ENCODE measurements around the gene CLEC4G.

Gene CLEC4G

GRCh38 chr19:7701049-7701653 lies 30.8 kb downstream of the CLEC4G start:
- DNase-seq (ENCODE audit: low spot score), result no peak
- in situ Hi-C loops (cut with MboI; ENCODE audit: low pct_unique_long_range_greater_than_20kb, low sequenced_read_pairs, unreplicated experiment), result loop anchor here (10.0 kb wide), 1 partner anchor 94 kb away; no protein-coding TSS in a partner anchor
- TF ChIP-seq, protein P1, sequence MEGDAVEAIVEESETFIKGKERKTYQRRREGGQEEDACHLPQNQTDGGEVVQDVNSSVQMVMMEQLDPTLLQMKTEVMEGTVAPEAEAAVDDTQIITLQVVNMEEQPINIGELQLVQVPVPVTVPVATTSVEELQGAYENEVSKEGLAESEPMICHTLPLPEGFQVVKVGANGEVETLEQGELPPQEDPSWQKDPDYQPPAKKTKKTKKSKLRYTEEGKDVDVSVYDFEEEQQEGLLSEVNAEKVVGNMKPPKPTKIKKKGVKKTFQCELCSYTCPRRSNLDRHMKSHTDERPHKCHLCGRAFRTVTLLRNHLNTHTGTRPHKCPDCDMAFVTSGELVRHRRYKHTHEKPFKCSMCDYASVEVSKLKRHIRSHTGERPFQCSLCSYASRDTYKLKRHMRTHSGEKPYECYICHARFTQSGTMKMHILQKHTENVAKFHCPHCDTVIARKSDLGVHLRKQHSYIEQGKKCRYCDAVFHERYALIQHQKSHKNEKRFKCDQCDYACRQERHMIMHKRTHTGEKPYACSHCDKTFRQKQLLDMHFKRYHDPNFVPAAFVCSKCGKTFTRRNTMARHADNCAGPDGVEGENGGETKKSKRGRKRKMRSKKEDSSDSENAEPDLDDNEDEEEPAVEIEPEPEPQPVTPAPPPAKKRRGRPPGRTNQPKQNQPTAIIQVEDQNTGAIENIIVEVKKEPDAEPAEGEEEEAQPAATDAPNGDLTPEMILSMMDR (IDR thresholded peaks at IDR 0.05; ENCODE audit: extremely low read depth, insufficient read depth, missing control alignments), result no peak

DNA sequence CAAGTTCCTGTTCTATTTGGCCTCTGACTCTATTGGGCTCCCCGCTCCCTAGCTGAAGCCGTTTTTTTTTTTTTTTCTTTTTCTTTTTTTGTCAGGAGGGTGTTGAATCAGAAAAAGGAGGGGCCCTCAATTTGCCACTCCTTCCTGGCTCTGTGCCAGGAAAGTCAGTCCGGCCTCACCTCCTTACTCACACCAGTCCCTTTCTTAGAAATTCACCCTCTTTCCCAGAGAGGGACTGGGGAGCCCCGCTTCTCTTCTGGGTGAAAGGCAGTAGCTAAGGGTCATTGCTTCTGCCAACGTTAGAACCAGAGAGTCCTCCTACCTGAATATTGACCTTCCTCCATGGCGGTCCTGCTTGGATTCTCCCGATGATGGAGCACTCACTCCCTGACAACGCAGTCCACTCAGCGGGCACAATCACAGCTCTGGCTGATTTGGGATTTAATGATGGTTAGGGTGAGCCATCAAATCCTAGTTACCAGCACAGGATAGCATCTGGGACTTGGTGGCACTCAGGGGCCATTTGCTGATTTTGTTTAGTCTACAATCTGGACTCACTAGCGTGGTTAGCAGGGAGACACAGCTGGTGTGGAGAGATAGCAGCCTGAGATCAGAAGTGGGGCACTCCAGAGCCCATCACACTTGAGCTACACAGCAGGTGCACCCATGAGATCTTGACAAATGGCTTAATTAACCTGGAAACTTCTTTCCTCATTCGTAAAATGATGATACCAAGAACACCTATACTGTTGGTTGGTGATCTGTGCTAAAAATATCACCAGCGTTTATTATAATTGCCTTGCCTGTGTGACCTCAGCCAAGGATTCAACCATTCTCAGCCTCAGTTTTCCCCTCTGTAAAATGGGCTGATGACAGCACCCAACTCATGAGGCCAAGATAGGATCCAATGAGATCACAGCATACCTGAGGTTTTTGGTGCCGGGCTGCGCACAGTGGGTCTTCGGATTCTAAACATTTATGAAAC lies 32.2 kb downstream of the CLEC4G start:
- TF ChIP-seq, protein P1 (IDR thresholded peaks at IDR 0.05; ENCODE audit: extremely low read depth, insufficient read depth, missing control alignments), result no peak
- in situ Hi-C loops (cut with MboI; ENCODE audit: low pct_unique_long_range_greater_than_20kb, low sequenced_read_pairs, unreplicated experiment), result loop anchor here (10.0 kb wide), 1 partner anchor 95 kb away; no protein-coding TSS in a partner anchor
- no peak for DNase-seq (ENCODE audit: low spot score)

GRCh38 chr19:7699003-7699402 lies 32.9 kb downstream of the CLEC4G start:
- TF ChIP-seq, protein P1 (IDR thresholded peaks at IDR 0.05; ENCODE audit: extremely low read depth, insufficient read depth, missing control alignments), result no peak
- DNase-seq (ENCODE audit: low spot score), result no peak
- in situ Hi-C loops (cut with MboI; ENCODE audit: low pct_unique_long_range_greater_than_20kb, low sequenced_read_pairs, unreplicated experiment), result no loop called here

GRCh38 chr19:7698583-7698982 lies 33.3 kb downstream of the CLEC4G start:
- in situ Hi-C loops (cut with MboI; ENCODE audit: low pct_unique_long_range_greater_than_20kb, low sequenced_read_pairs, unreplicated experiment), result no loop called here
- TF ChIP-seq, protein P1 (IDR thresholded peaks at IDR 0.05; ENCODE audit: extremely low read depth, insufficient read depth, missing control alignments), result no peak
- no peak for DNase-seq (ENCODE audit: low spot score)

- in situ Hi-C loops (cut with MboI; ENCODE audit: low pct_unique_long_range_greater_than_20kb, low sequenced_read_pairs, unreplicated experiment), result no loop called here
Measured at GRCh38 chr19:7697721-7698287, 34.1 kb downstream of the CLEC4G start.

GRCh38 chr19:7694499-7694898 lies 37.4 kb downstream of the CLEC4G start:
- in situ Hi-C loops (cut with MboI; ENCODE audit: low pct_unique_long_range_greater_than_20kb, low sequenced_read_pairs, unreplicated experiment), result no loop called here
- no peak for DNase-seq (ENCODE audit: low spot score)
- TF ChIP-seq, protein P1 (IDR thresholded peaks at IDR 0.05; ENCODE audit: extremely low read depth, insufficient read depth, missing control alignments), result no peak

More at GRCh38 chr19:7697721-7698287, 34.1 kb downstream of the CLEC4G start:
- TF ChIP-seq, protein P1 (IDR thresholded peaks at IDR 0.05; ENCODE audit: extremely low read depth, insufficient read depth, missing control alignments), result no peak
- DNase-seq (ENCODE audit: low spot score), result no peak

Measured in GM13977 (cell line).